ENCODE results near the gene COBLL1. TPM values are rescaled to one million over a fixed set of nuclear protein-coding genes. Genes with fewer than 3 reads are reported as not detected.

Gene COBLL1
- total RNA-seq, 4 donors from 2014 or later: 42.2 to 59.4 (median 45.2) TPM

DNA sequence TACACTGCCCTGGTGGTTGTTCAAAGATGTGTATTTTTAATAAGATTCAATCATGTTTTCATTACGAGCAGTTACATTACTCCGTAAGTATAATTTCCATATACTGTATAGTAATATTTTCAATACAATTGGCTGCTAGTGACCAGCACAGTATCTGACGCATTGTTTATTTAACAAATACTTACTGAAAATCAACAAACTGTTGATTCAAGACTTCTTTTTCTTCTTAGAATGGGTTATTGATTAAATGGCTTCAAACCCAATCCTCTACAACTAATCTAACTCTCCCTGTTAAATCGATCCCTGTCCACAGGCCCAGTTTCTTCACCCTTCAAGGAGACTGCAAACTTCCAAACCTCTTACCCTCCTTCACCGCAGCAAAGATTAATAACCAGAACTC lies 18.5 kb downstream of the COBLL1 start:
- TF ChIP-seq POLR2A (IDR thresholded peaks at IDR 0.05) (no peak), CTCF (IDR thresholded peaks at IDR 0.05) (no peak)

GRCh38 chr2:164821338-164821737 lies 20.3 kb downstream of the COBLL1 start:
- Histone ChIP-seq H3K36me3 (no peaks in the 10 kb centered on the region), H3K9me3 (no peaks in the 10 kb centered on the region), H3K27ac (no peak overlapping the region), H3K4me3 (no peak overlapping the region), H3K4me1 (peaks cover 0 to 4% (median 0%) of the 10 kb centered on the region in 4 donors), H3K27me3 (no peaks in the 10 kb centered on the region)
- TF ChIP-seq POLR2A (IDR thresholded peaks at IDR 0.05) (no peak), CTCF (IDR thresholded peaks at IDR 0.05) (no peak)
- DNase-seq: no peak

More for the DNA sequence above, 18.5 kb downstream of the COBLL1 start:
- no peaks in the 10 kb centered on the region for H3K27me3 ChIP-seq
- H3K4me3 ChIP-seq: no peak overlapping the region
- no peak overlapping the region for H3K27ac ChIP-seq
- H3K36me3 ChIP-seq: no peaks in the 10 kb centered on the region
- DNase-seq: no peak
- peaks cover 0 to 12% (median 0%) of the 10 kb centered on the region in 4 donors for H3K4me1 ChIP-seq
- no peaks in the 10 kb centered on the region for H3K9me3 ChIP-seq

DNA sequence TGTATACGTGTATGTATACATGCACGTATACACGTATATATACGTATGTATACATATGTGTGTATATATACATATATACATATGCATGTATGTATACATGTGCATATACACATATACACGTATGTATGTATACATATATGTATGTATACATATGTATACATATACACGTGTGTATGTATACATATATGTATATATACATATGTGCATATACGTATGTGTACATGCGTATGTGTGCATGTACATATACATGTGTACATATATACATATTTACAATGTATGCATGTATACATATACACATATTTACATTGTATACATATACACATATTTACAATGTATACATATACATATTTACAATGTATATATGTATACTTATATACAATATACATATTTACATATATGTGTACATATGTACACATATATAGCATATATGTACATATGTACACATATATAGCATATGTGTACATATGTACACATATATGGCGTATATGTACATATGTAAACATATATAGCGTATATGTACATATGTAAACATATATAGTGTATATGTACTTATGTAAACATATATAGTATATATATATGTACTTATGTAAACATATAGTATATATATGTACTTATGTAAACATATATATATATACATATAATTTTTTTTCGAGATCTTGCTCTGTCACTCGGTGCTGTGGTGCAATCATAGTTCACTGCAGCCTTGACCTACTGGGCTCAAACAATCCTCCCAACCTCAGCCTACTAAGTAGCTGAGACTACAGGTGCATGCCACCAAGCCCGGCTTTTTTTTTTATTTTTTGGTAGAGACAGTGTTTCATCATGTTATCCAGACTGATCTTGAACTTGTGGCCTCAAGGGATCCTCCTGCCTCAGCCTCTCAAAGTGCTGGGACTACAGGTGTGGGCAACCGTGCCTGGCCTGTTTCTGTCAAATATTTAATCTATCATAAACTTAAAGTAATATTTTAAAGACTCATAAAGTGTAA lies 23.2 kb downstream of the COBLL1 start:
- Histone ChIP-seq H3K27me3 (no peaks in the 10 kb centered on the region), H3K4me1 (no peaks in the 10 kb centered on the region), H3K36me3 (no peaks in the 10 kb centered on the region), H3K27ac (no peak overlapping the region), H3K4me3 (no peak overlapping the region), H3K9me3 (no peaks in the 10 kb centered on the region)
- DNase-seq: no peak
- TF ChIP-seq POLR2A (IDR thresholded peaks at IDR 0.05) (no peak), CTCF (IDR thresholded peaks at IDR 0.05) (no peak)

GRCh38 chr2:164816900-164817299 lies 24.7 kb downstream of the COBLL1 start:
- Histone ChIP-seq H3K27ac (no peak overlapping the region), H3K4me3 (no peak overlapping the region), H3K4me1 (no peaks in the 10 kb centered on the region), H3K36me3 (no peaks in the 10 kb centered on the region), H3K9me3 (no peaks in the 10 kb centered on the region), H3K27me3 (no peaks in the 10 kb centered on the region)
- DNase-seq: no peak
- TF ChIP-seq POLR2A (IDR thresholded peaks at IDR 0.05) (no peak), CTCF (IDR thresholded peaks at IDR 0.05) (no peak)

DNA sequence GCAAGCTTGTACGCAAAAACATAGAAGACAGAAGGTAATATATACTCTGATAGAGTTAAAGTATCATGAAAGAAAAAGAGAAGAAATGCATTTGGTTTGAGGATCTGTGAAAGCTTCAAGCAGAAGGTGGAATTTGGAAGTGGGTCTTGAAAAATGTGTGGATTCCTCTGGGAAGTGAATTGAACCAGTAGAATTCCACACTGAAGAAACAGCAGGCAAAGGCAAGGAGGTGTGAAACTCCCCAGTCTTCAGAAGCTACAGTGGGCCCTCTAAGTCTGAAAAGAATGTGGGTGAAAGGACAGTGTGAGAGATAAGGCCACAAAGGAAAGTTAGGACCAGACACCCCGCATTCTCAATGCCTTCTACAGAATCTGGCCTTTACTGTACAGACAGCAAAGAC lies 25.6 kb downstream of the COBLL1 start:
- no peaks in the 10 kb centered on the region for H3K9me3 ChIP-seq
- H3K4me1 ChIP-seq: no peaks in the 10 kb centered on the region
- no peak overlapping the region for H3K4me3 ChIP-seq
- DNase-seq: no peak
- TF ChIP-seq CTCF (IDR thresholded peaks at IDR 0.05) (no peak), POLR2A (IDR thresholded peaks at IDR 0.05) (no peak)
- no peaks in the 10 kb centered on the region for H3K27me3 ChIP-seq
- H3K27ac ChIP-seq: no peak overlapping the region
- H3K36me3 ChIP-seq: no peaks in the 10 kb centered on the region
